ENCODE measurements around the gene KCNJ2. TPM values are rescaled to one million over a fixed set of nuclear protein-coding genes. Genes with fewer than 3 reads are reported as not detected.

The KCNJ2 gene
- total RNA-seq, 6 experiments from 2014 or later: 0.23 to 0.47 (median 0.37) TPM

- no peak overlapping the region for H3K4me3 Mint-ChIP-seq
- TF ChIP-seq CTCF (IDR thresholded peaks at IDR 0.05): no peak
- H3K4me1 Mint-ChIP-seq (ENCODE audit: low read depth): peaks cover 10% of the 10 kb centered on the region; the same call in 1 of the 2 replicates
- DNase-seq: no peak
- H3K36me3 Mint-ChIP-seq (ENCODE audit: low read depth): no peaks in the 10 kb centered on the region
- H3K27me3 Mint-ChIP-seq (ENCODE audit: insufficient read depth): peaks cover 4% of the 10 kb centered on the region
- no peaks in the 10 kb centered on the region for H3K9me3 Mint-ChIP-seq
- H3K27ac Mint-ChIP-seq: no peak overlapping the region
Observed at GRCh38 chr17:70123193-70123592, 46.1 kb upstream of the KCNJ2 start.

GRCh38 chr17:70124723-70125122 lies 44.6 kb upstream of the KCNJ2 start:
- Mint-ChIP-seq H3K4me1 (ENCODE audit: low read depth) (peaks cover 9% of the 10 kb centered on the region; the same call in 1 of the 2 replicates), H3K27ac (no peak overlapping the region), H3K27me3 (ENCODE audit: insufficient read depth) (peaks cover 4% of the 10 kb centered on the region), H3K9me3 (no peaks in the 10 kb centered on the region), H3K4me3 (no peak overlapping the region), H3K36me3 (ENCODE audit: low read depth) (no peaks in the 10 kb centered on the region)
- no peak for TF ChIP-seq CTCF (IDR thresholded peaks at IDR 0.05)
- no peak for DNase-seq

- no peak for DNase-seq
Observed at GRCh38 chr17:70127221-70127873, 42.0 kb upstream of the KCNJ2 start.

GRCh38 chr17:70128727-70129238 lies 40.5 kb upstream of the KCNJ2 start:
- no peak for DNase-seq
- TF ChIP-seq CTCF (IDR thresholded peaks at IDR 0.05): no peak
- Mint-ChIP-seq H3K27ac (no peak overlapping the region), H3K27me3 (ENCODE audit: insufficient read depth) (peaks cover 4% of the 10 kb centered on the region), H3K9me3 (no peaks in the 10 kb centered on the region), H3K36me3 (ENCODE audit: low read depth) (no peaks in the 10 kb centered on the region), H3K4me3 (no peak overlapping the region), H3K4me1 (ENCODE audit: low read depth) (no peaks in the 10 kb centered on the region)

More at GRCh38 chr17:70127221-70127873, 42.0 kb upstream of the KCNJ2 start:
- no peaks in the 10 kb centered on the region for H3K36me3 Mint-ChIP-seq (ENCODE audit: low read depth)
- no peaks in the 10 kb centered on the region for H3K9me3 Mint-ChIP-seq
- no peak for TF ChIP-seq CTCF (IDR thresholded peaks at IDR 0.05)
- H3K27ac Mint-ChIP-seq: no peak overlapping the region
- peaks cover 3% of the 10 kb centered on the region for H3K27me3 Mint-ChIP-seq (ENCODE audit: insufficient read depth)
- no peak overlapping the region for H3K4me3 Mint-ChIP-seq
- no peaks in the 10 kb centered on the region for H3K4me1 Mint-ChIP-seq (ENCODE audit: low read depth)

- Mint-ChIP-seq H3K27me3 (ENCODE audit: insufficient read depth) (peaks cover 4% of the 10 kb centered on the region), H3K27ac (no peak overlapping the region), H3K36me3 (ENCODE audit: low read depth) (no peaks in the 10 kb centered on the region), H3K4me1 (ENCODE audit: low read depth) (no peaks in the 10 kb centered on the region), H3K9me3 (no peaks in the 10 kb centered on the region), H3K4me3 (no peak overlapping the region)
- TF ChIP-seq CTCF (IDR thresholded peaks at IDR 0.05): no peak
- no peak for DNase-seq
Observed at GRCh38 chr17:70130289-70130688, 39.0 kb upstream of the KCNJ2 start.

Data from HFFc6 (cell line).